Measurements from ENCODE around the gene FBLIM1.
"Not testable (repeated sequence)": the region's sequence is repeated elsewhere in the genome, so short reads cannot be mapped to it uniquely, and the experiment has no call there.

Gene FBLIM1

GRCh38 chr1:15770313-15770962 lies 11.8 kb downstream of the FBLIM1 start:
- DNase-seq: no peak

DNA sequence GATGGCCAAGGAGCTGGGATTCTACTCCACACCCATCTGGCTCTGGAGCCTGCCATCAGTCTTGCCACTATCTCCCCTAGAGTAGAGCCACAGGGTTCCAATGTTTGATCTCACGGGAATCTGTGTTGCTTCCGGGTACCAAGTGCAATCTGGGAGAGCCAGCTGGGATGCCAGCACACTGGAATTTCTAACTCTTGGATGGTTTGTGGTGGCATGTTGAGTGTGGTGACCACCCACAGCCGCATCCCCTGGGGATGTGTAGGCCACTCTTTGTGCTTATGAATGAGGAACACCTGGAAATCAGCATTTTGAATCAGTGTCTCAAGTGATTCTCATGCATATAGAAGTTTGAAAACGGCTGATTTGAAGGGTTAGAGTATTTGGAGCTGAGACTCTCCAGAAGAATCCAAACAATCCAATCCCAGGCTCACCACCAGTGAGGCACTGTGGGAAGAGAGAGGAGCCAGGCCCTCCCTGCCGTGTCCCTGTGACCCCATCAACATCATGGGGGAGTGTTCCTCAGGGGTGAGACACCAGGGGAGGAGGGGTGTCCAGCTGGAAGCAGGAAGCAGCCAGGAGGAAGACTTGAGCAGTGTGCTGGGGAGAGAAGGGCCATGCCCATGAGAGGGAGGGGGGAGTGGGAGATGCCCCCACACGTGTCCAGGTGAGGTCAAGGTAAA lies 13.4 kb downstream of the FBLIM1 start:
- DNase-seq: no peak

- no peak for DNase-seq
Measured at GRCh38 chr1:15775706-15776105, 17.1 kb downstream of the FBLIM1 start.

DNA sequence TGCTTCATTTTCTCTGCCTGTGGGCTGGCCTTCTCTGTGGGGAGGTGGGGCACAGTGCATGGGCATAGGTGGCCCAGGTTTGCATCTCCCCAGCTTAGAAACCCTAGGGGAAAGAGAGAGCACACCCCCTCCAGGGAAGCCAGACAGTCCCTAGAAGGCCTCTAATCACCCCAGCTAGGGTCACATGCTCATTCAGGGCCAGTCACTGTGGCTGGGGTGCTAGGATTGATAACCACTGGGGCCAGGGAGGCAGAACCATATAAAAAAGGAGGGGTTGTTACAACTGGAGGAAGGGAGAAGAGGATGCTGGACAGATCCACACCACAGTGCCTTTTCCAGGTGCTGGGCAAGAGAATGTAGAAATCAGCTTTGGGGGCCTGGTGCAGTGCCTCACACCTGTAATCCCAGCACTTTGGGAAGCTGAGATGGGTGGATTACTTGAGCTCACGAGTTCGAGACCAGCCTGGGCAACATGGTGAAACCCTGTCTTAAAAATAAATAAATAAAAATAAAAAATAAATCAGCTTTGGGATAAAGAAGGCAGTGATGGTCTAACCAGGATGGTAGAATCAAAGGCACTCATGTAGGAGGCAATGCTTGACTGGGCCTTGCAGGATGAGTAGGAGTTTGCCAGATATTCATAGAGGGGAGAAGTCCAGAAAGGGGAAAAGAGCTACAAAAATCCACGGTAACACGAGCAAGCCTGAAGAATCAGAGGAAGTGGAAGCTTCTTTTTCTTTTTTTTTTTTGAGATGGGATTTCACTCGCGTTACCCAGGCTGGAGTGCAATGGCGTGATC lies 19.5 kb downstream of the FBLIM1 start:
- DNase-seq: no peak

DNA sequence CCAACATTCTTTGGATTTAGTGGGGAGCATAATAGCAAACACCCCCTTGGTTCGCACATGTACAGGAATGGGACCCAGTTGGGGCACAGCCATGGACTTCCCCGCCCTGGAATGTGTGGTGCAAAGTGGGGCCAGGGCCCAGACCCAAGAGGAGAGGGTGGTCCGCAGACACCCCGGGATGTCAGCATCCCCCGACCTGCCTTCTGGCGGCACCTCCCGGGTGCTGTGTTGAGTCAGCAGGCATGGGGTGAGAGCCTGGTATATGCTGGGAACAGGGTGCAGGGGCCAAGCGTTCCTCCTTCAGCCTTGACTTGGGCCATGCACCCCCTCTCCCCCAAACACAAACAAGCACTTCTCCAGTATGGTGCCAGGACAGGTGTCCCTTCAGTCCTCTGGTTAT lies 27.1 kb downstream of the FBLIM1 start:
- no peak for DNase-seq

- DNase-seq: no peak
Measured at GRCh38 chr1:15786581-15786980, 28.0 kb downstream of the FBLIM1 start.

DNA sequence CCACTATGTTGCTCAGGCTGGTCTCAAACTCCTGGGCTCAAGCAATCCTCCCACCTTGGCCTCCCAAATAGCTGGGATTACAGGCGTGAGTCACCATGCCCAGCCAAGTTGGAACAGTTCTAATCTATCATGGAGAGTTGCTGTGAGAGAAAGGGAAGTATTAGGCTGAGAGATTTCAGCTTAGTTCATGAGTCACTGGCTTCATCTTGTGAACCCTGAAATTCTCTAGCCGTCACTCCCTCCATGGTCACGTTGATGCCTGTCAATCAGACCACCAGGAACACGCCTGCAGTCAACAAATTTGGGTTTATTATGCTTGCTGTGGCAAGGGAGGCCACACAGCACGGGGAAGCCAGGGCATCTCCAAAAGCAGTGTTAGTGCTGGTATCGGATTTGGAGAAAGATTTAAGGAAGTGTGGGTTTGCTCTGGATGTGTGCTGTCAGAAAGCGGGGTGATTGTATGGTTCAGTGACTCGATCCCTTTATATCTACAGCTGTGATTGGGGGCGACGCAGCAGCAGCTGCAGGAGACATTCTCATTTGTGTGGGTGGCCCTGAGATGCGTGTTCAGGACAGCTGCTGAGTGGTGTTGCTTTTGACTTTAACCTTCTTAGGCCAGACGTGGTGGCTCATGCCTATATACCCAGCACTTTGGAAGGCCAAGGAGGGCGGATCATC lies 30.2 kb downstream of the FBLIM1 start:
- DNase-seq: no peak

DNA sequence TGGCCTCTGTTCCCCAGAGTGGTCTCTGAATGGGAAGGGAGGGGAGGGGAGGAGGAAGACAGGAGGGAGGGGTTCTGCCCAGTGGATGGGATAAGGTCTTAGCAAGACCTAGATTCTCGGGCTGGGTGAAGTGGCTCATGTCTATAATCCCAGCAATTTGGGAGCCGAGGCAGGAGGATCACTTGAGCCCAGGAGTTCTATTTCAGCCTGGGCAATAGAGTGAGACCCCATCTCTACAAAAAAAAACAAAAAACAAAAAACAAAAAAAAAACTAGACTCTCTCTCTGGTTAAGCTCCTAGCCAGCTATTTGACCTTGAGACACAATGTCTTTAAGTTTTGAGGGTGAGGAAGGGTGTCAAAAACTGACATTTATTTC lies 37.5 kb downstream of the FBLIM1 start:
- DNase-seq: no peak

GRCh38 chr1:15797614-15798390 lies 39.2 kb downstream of the FBLIM1 start:
- no peak for DNase-seq

- no peak for DNase-seq
Measured at GRCh38 chr1:15799004-15799867, 40.6 kb downstream of the FBLIM1 start.

GRCh38 chr1:15799928-15800835 lies 41.6 kb downstream of the FBLIM1 start:
- no peak for DNase-seq

DNA sequence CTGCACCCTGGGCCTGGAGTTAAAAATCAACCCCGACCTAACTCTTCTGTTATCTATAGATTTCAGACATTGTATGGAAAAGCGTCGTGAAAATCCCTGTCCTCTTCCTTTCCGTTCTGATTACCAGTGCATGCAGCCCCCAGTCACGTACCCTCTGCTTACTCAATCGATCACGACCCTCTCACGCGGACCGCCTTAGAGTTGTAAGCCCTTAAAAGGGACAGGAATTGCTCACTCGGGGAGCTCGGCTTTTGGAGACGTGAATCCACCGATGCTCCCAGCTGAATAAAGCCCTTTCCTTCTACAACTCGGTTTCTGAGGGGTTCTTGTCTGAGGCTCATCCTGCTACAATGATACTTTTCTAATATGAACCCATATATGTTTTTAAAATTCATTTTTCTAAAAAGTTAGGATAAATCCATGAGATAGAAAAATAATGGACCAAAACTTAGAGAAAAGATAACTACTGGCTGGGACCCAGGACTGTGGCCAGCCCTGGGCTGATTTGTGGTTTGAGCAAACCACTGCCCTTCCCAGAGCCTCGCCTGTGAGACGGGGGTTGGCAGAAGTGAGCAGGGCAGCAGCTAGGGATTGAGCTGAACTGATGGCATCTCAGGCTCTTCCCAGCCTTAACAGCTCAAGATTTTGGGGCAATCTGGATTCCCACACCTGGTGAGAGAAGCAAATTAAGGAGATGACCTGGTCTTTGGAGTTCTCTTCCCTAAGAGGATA lies 43.8 kb downstream of the FBLIM1 start:
- no peak for DNase-seq

- DNase-seq: no peak
Measured at GRCh38 chr1:15803380-15803779, 44.8 kb downstream of the FBLIM1 start.

- no peak for DNase-seq
Measured at GRCh38 chr1:15804060-15804459, 45.5 kb downstream of the FBLIM1 start.

GRCh38 chr1:15807121-15807520 lies 48.5 kb downstream of the FBLIM1 start:
- no peak for DNase-seq

DNA sequence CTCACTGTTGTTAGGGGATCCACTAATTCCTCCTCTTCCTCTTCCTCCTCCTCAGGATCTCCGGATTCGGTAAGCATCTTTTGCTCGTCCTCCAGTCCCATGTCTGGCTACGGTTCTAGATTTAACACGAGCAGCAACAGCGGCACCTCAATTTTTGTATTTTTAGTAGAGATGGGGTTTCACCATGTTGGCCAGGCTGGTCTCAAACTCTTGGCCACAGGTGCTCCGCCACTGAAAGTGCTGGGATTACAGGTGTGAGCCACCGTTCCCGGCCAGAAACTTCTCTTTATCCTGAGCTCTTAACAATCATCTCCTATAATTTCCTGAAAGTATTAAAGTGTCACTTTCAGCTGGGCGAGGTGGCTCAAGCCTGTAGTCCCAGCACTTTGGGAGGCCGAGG lies 49.0 kb downstream of the FBLIM1 start, which contains the start of gene UQCRHL:
Gene UQCRHL (minus strand): TSS at position 101 of the 400 bp plus-strand sequence. CDS start 0 bp downstream, at position 101.
- DNase-seq: not testable (repeated sequence)

GRCh38 chr1:15808955-15809354 lies 50.4 kb downstream of the FBLIM1 start:
- DNase-seq: no peak

DNA sequence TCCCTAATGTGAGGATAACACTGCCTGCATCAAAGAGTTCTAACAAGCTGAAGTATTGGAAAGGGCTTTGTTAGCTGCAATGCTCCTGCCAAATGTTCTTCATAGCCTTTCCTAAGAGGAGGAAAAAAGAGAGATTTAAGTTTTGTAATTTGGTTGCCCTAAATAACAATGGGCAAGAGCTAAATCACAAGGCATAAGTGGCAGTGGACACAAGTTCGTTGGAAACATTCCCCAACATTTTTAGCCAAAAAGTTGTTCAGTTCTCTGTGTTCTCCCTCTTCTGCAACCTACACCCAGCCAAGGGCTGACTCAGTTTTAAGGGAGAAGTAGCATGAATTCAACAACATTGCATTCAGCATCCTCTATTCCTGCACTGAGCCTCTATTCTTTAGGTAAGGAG lies 51.5 kb downstream of the FBLIM1 start:
- DNase-seq: no peak

GRCh38 chr1:15816674-15817073 lies 58.1 kb downstream of the FBLIM1 start:
- DNase-seq: no peak

- no peak for DNase-seq
Measured at GRCh38 chr1:15820478-15820877, 61.9 kb downstream of the FBLIM1 start.
